GM18520 (cell line): ENCODE data around the gene ARL10.

Experiments used
- ATAC-seq: cut with Tn5 transposase; IDR thresholded peaks from one replicate; pipeline ENCODE4 v1.9.1; 2021; ENCODE audit not compliant: unreplicated experiment

ARL10 gene

GRCh38 chr5:176410486-176411180 lies 45.3 kb downstream of the ARL10 start:
- no peak for ATAC-seq

GRCh38 chr5:176412517-176413254 lies 47.4 kb downstream of the ARL10 start:
- ATAC-seq, result no peak

- no peak for ATAC-seq
Observed at GRCh38 chr5:176413255-176413565, 47.9 kb downstream of the ARL10 start.

DNA sequence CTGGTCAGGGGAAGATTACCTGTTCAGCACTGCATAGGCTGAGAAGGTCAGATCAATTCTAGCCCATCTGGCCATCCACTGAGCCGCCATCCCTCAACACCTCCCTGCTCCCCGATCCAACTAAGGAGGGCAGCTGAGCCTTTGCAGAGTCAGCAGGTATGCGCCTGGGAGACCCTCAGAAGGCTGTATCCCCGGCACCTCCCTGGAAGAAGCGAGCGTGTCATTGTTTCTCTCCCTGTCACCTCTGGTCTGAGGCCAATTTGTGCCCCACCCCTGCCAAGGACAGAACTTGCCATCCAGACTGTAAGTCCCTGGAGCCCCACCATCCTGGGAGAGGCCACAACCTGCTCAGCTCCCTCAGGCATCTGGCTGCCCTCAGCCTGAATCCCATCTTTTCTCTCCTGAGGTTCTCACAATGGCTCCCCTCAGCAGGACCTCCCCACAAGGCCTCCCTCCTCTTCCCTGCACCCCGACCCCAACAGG lies 48.5 kb downstream of the ARL10 start:
- no peak for ATAC-seq

DNA sequence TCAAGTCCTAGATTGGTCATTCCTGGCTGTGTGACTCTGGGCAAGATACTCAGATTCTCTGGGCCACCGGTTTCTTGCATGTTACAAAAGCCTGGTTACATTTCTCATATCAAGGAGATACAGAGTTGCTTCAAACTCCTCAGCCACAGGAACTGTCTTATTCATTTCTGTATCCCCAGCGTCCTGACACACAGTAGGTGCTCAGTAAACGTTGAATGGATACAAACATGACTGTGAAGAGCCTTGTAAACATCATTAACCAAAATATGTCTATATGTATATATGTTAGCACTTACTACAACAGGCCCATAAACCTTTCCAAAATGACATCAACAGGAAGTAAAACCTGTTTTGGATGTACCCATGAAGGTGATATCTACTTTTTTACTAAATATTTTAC lies 49.4 kb downstream of the ARL10 start:
- ATAC-seq, result no peak

- no peak for ATAC-seq
Observed at GRCh38 chr5:176415240-176415951, 50.1 kb downstream of the ARL10 start.

DNA sequence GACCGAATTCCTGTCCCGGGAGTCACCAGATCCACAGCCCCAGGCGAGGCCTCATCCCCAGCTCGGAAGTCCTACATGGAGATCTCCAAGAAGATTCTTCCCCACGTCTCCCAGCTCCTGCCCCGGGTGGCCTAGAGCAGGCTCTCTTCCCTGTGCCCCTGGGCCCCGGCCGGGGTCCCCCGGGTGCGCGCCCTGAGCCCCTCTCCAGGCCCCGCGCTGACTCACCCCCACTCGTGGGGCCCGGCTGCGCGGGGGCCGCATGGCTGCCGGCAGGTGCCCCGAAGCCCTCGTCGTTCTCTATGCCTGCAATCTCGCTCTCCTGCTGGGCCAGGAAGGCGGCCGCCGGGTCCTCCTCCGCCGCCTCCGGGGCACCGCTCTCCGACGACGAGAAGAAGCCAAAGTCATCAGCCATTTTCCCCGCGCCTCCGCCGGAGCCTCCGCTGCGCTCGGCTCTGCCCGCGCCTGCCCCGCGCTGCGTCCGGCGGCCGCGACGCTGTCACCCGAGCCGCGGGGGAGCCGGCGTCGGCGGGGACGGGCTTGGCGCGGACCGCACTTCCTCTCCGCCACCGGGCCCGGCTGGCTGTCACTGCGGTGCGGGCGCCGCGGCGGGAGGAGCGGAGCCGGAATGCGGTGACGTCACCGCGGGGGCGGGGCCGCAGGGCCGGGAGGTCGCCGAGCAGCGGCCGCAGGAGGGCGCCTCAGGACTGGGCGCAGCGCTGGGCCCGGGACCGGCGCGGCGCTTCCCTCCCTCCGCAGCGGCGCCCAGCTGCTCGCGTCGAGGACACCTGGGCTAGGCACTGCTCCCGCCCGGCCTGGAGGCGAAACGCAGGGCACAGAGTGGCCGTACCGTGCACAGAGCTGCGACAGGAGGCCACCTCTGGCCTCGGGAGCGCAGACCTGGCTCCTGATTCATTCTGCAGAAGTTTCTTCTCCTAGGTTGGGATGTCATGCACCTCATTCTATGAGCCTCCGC lies 51.0 kb downstream of the ARL10 start, which contains the start of gene CLTB:
Gene CLTB, minus strand, starts transcription at position 588 of the 973 bp plus-strand sequence. Its CDS starts 176 bp downstream, at position 412.
- peak; percentile 89 for ATAC-seq

DNA sequence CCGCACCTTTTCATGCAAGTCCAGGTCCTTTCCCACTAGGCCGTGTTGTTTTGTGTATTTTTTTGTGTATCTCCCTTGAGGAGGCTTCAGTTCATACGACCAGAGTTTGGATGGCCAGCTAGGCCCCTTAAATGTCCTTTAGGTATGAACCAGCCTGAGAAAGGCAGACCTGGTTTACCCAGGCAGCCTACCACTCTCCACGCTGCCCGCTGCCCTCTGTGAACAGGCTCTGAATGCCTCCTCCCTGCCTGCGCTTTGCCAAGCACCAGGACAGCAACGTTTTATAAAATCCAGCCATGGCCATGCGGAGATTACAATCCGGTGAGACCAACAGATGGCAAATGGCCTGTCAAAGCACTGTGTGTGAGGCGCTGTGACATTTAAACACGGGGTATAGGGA lies 51.7 kb downstream of the ARL10 start:
- ATAC-seq, result no peak

DNA sequence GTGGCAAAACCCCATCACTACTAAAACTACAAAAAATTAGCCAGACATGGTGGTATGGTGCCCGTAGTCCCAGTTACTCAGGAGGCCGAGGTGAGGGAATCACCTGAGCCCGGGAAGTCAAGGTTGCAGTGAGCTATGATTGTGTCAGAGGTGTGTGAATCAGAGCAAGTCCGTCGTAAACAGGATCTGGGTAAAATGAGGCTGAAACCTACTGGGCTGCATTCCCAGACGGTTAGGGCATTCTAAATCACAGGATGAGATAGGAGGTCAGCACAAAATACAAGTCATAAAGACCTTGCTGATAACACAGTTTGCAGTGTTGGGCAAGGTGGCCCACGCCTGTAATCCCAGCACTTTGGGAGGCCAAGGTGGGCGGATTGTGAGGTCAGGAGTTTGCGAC lies 53.0 kb downstream of the ARL10 start:
- no peak for ATAC-seq

DNA sequence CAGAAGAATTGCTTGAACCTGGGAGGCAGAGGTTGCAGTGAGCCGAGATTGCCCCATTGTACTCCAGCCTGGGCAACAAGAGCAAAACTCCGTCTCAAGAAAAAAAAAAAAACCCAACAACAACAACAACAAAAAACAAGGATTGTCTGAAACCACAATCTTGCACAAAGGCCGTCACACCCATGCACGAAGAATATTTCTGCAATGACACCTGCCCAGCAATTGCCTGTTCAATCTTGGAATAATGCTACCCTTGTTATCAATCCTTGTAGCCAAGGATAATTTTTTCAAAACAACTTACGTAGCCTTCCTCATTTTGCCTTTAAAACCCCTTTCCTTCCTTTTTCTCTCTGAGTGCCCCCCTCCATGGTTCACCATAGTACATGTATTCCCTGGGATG lies 54.8 kb downstream of the ARL10 start:
- ATAC-seq, result no peak

- no peak for ATAC-seq
Observed at GRCh38 chr5:176420972-176421544, 55.8 kb downstream of the ARL10 start.

GRCh38 chr5:176424181-176424580 lies 58.9 kb downstream of the ARL10 start:
- no peak for ATAC-seq

DNA sequence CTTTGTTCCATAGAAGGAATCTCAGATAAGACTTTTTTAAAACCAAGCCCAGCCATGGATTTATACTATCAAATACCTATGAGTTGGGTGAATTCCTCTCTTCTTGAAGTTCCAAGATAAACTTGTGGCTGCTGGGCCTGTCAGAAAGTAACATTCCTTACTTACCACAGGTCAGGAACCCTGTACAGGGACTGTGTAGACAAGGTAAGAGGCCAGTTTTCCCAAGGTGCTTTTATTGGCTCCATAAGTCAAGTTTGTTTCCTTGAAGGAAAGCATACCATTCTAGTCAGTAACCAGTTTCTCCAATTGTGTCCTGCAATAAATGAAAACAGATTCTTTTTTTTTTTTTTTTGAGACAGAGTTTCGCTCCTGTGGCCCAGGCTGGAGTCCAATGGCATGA lies 59.9 kb downstream of the ARL10 start:
- no peak for ATAC-seq

DNA sequence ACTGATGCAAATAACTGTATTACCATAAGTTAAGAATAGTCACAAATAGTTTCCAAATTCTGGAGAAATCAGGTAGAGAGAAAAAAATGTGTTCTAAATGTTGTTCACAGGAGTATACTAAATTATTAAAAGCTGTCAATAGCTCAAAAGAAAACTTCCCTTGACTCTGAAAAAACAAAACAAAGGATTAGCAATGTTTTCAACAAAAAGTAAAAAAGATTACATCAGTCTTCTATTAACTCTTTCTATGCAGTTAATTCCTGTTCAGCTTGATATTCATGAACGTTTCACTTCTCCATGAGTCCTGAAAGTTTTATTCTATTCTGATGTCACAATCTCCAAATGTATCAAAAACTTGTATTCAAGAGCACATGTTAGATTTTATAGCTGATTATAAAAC lies 60.5 kb downstream of the ARL10 start:
- no peak for ATAC-seq

- no peak for ATAC-seq
Observed at GRCh38 chr5:176426876-176427275, 61.6 kb downstream of the ARL10 start.

GRCh38 chr5:176427971-176428370 lies 62.7 kb downstream of the ARL10 start:
- ATAC-seq, result no peak

GRCh38 chr5:176429972-176430371 lies 64.7 kb downstream of the ARL10 start:
- no peak for ATAC-seq
